ENCODE measurements around the gene DCD. TPM values are rescaled to one million over a fixed set of nuclear protein-coding genes. Genes with fewer than 3 reads are reported as not detected.
"Not testable (repeated sequence)": the region's sequence is repeated elsewhere in the genome, so short reads cannot be mapped to it uniquely, and the experiment has no call there.

The DCD gene
- total RNA-seq, 1 donor from 2014 or later: not detected

DNA sequence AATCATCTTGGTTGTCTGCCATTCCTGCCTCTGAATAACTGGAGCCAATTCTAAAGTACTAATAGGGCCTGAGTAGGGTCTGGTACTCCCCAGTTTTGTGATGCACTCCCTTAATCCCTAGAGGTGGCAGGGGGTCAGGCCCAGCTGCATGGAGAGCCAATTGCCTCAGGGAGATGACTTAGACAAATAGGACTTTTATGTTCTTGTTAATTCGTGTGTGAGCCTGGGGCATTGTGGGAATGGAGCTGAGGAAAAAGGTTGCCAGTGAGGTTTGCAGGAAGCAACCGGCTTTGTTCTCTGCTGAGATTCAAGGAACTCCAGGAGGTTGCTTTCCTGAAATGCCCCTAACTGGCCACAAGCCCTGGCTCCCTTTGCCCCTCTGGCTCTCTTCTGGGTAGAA, 6.8 kb upstream of the DCD start:
- DNase-seq (ENCODE audit: low read depth): no peak

DNA sequence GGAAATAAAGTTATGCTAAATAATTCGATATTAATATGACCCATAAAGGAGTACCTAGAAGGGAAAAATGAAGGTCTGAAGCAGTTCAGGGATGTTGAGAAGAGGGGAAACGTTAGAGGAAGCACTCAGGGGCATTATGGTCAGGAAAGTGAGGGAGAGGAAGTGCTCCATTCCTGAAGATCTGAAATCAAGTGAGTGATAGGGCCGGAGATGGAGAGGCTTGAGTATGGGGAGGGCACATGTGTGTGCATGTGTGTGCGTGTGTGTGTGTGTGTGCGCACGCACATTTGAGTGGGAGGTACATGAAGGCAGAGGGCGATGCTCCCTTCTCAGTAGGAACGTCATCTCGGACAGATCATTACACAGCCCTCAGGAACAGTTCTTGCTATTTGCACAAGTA, 4.9 kb upstream of the DCD start:
- no peak for DNase-seq (ENCODE audit: low read depth)

GRCh38 chr12:54650889-54651288, 2.7 kb upstream of the DCD start:
- no peak for DNase-seq (ENCODE audit: low read depth)

- no peak for DNase-seq (ENCODE audit: low read depth)
These were observed 2.2 kb upstream of the DCD start for GRCh38 chr12:54650409-54650808.

- no peak for DNase-seq (ENCODE audit: low read depth)
These were observed 1.7 kb upstream of the DCD start for GRCh38 chr12:54649825-54650224.

DNA sequence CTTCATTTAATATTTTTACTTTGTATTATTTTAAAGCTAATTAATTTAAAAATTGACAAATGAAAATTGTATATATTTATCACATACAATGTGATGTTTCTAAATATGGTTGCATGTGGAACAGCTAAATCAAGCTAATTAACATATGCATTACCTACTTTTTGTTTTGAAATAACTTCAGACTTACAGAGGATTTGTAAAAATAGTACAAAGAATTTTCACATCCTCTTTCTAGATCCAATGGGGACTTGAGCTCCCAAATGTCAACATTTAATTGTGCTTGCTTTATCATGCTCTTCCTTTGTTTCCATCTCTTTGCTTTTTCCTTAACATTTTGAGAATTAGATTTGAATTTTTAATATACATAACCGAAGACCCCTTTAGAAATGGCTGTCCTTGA, 6.6 kb downstream of the DCD start:
- DNase-seq (ENCODE audit: low read depth): no peak

DNA sequence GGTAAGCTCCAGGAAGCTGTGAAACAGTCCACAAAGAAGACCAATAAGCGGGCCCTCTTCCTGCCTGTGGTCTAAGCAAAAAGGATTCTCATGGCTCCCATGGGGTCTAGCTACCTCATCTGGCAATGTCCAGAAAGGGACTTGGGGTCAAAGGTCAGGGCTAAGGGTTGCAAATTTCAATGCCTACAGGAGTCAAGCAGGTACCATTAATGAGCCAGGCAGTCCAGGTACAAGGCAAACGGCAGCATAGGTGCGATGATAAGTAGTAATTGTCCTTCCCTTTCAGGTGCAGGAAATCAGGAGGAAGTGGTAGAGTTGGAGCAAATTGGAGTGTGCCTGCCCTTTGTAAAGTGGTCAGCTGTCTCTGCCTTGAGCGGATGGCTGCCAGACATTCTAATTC, 7.1 kb downstream of the DCD start:
- no peak for DNase-seq (ENCODE audit: low read depth)

DNA sequence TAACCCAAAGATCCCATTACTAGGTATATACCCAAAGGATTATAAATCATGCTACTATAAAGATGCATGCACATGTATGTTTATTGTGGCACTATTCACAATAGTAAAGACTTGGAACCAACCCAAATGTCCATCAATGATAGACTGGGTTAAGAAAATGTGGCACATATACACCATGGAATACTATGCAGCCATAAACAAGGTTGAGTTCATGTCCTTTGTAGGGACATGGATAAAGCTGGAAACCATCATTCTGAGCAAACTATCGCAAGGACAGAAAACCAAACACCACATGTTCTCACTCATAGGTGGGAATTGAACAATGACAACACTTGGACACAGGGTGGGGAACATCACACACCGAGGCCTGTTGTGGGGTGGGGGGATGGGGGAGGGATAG, 9.1 kb downstream of the DCD start:
- not testable (repeated sequence) for DNase-seq (ENCODE audit: low read depth)

DNA sequence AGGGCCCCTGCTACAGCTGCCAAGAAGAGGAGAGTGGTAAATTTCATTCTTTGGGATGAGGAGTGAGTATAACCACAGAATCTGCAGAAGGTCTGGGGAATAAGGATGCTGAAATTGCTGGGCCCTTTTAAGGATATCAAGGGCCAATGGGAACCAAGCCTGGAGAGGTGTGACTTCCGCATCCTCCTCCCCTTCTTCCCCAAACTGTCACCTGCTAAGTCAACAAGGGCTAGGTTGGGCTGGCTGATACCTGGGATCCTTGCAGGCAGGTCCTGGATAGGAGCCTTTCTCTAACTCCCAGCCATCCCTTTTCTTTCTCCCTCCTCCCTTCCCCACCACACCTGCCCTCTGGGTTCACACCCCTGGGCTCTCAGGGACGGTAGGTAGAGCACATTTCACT, 13.4 kb downstream of the DCD start, which contains the start of gene LACRT:
LACRT (minus strand) TSS at position 101 of the 400 bp plus-strand sequence; CDS start at position 47, 54 bp downstream.
- no peak for DNase-seq (ENCODE audit: low read depth)

DNA sequence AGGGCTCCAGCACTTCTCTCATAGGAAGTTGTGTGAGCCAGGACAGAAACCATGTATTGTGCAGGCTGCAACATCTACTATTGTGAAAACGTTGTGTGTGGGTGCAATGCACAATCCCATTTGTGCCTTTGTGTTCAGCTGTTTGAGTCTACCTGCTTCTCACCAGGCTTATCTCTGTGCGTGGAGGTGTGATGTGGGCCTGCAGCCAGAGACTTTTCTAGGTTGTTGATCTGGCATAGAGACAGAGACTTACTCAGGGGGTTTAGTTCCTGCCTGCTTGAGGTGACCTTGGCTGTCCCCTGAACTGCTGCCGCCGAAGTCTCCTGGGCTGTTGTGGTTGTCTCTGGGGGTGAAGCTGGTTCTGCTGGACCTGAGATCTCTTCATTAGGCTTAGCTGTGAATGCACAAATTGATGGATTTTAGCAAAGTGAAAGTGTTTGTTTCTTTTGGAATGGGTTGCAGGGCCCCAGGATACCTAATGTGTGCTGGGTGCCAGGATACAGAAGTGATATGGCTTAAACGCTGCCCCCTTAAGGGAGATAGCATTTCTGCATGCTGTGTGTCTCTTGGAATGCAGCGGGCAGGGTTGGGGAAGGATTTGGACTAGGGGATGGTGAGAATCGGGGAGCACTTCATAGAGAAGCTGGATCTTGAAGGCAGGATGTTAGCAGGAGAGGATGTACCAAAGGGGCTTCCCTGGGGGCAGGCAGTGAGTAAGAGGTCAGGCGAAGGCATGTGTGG, 16.0 kb downstream of the DCD start:
- DNase-seq (ENCODE audit: low read depth): no peak

- DNase-seq (ENCODE audit: low read depth): no peak
These were observed 16.6 kb downstream of the DCD start for GRCh38 chr12:54631551-54631950.

GRCh38 chr12:54629925-54630324, 18.2 kb downstream of the DCD start:
- no peak for DNase-seq (ENCODE audit: low read depth)

GRCh38 chr12:54628186-54628846, 19.8 kb downstream of the DCD start:
- DNase-seq (ENCODE audit: low read depth): no peak

GRCh38 chr12:54627304-54627703, 20.9 kb downstream of the DCD start:
- DNase-seq (ENCODE audit: low read depth): no peak

DNA sequence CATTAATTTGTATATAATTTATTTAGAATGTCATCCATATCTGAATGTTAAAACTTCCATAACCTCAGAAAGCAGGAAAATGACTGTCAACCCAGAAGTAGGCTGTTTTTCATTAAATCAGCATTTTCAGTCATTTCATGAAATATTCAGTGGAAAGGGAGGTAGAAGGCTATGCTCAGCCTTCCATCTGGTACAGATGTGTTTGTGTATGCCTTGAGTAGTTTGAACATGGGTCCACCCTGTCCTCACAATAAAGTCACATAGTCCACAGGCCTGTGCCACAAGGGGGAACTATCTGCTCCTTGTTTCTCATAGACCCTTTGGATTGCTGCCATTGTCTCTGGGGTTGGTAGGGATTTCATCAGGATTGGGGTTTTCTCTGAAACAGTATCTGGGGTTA, 22.6 kb downstream of the DCD start:
- no peak for DNase-seq (ENCODE audit: low read depth)

DNA sequence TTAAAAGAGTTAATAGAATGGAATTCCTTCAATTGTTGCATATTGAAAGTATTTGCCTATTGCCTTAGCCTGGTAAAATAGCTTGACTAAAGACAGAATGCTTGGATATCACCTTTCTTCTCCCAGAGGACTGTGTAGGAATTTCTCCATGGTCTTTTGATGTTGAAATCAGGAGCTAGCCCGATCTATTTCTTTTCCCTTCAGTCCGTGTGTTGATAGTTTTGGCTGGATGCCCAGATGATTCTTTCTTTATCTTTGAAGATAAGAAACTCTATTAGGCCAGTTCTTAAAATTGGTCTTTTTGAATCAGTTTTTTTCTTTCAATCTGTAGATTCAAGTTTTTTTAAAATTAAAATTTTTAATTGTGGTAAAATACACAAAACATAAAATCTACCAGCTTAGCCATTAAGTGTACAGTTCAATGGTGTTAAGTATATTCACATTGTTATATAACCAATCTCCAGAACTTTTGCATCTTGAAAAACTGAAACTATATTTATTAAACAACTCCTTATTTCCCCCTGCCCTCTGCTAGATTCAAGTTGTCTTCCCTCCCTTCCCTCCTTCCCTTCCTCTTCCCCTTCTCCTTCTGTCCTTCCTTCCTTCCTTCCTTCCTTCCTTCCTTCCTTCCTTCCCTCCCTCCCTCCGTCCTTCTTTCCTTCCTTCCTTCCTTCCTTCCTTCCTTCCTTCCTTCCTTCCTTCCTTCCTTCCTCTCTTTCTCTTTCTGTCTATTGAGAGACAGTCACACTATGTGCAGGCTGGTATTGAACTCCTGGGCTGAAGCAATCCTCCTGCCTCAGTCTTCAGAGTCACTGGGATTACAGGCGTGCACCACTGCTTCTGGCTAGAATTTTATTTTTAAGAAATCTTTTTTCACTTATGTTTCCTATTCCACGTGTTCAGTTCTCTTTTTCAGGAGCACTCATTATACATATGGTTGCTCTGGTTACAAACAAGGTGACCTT, 23.6 kb downstream of the DCD start:
- no peak for DNase-seq (ENCODE audit: low read depth)

GRCh38 chr12:54622463-54623183, 25.5 kb downstream of the DCD start:
- no peak for DNase-seq (ENCODE audit: low read depth)

DNA sequence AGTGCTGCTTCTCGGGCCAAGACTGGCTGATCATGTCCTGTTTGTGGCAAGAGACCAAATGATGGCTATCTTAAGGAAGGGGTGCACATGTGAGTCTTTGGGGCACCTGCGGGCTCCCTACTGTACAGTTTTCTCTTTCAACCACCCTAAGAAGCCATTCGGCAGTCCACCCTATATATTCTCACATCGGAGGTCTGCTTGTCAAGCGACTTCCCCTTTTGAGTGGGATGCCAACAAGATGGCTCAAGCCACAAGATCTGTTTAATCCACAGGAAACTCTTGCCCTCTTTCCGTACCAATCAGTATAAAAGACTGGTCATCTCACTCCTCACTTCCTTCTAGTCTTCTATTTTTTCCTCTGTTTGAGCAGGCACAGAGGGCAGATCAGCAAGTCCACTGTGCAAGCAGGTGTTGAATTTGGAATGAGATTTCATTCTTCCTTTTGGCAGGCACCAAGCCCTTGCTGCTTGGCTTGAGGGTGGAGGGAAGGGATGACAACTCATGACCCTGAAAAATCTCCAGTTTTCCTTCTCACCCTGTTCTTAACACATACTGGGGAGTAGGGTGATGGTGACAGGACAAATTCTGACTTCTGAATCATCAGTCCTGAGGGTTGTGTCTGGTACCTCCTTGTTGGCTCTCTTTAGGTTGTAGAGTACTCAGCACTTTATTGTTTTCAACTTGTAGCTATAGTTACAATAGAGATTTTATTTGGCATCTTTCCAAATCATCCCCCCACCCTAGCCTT, 31.1 kb downstream of the DCD start:
- DNase-seq (ENCODE audit: low read depth): no peak

DNA sequence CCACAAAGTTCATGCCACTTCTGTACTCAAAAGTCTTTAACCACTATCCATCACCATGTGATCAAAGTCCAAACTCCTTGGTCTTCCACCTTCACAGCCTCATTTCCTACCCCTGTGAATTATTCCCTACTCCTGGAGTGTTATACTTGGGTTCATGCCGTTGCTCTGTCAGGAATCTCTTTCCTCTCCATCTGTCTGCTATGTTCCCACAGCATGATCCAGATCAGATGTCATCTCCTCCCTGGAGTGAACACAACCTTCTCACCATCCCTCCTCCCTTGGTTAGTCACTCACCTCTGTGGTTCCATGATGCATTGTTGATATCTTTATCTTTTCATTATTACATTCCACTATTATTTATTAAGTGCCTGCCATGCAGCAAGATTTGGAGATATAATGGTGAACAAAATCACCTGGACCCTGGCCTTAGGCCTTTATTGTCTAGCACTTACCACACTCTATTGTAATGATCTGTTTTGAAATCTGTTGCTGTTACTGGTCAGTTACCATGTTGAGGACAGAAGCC, 35.9 kb downstream of the DCD start:
- no peak for DNase-seq (ENCODE audit: low read depth)

DNA sequence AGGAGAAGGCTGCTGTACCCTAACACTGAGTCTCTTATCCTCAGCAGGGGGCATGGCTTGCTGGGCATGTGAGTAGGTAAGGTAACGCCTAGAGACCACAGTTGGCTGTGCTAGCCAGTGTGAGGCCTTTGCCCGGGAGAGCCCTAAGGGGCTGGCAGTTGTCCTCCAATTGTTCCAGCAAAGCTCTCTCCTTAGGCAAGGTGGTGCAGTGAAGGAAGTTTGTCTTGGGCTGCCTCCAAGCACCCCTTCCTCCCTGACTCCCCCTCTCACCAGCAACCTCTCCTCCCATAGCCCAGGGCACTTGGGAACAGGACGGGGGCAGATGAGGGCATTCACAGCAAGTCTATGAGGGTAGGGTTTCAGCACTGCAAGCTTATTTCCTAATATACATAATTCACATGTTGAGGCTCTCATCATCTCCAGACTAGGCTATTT, 36.4 kb downstream of the DCD start:
- no peak for DNase-seq (ENCODE audit: low read depth)
